Psoas muscle (tissue), 8 donors: ENCODE measurements around the gene DRAXIN. TPM values are rescaled to one million over a fixed set of nuclear protein-coding genes. Genes with fewer than 3 reads are reported as not detected.

Source experiments
- ATAC-seq, 4 donors: fragments of 200-7000 bp; cut with Tn5 transposase; one replicate each; pipeline ENCODE4 v1.9.1; 2020; ENCODE audit warnings: moderate library complexity in 3 of 4, mild to moderate bottlenecking in 2 of 4
- DNase-seq, 2 donors: peaks; one replicate each; pipeline ENCODE4 v3.0.0-alpha.2; 2020
- H3K27ac ChIP-seq: fragments of 200-600 bp; one replicate; pipeline ENCODE4 v1.8.0; 2022
- H3K27me3 ChIP-seq, 3 donors: fragments of 200-600 bp in 1 of 3; one replicate each; pipeline versions ENCODE4 v1.6.1 to v1.8.0; 2013 to 2022; ENCODE audit warnings: low read length in 2 of 3, mild to moderate bottlenecking in 2 of 3, moderate library complexity in 1 of 3; ENCODE audit not compliant: insufficient read depth in 3 of 3
- H3K36me3 ChIP-seq, 2 donors: fragments of 200-600 bp in 1 of 2; one replicate each; pipeline versions ENCODE4 v1.6.1 to v1.8.0; 2013 to 2022; ENCODE audit warnings: low read depth in 1 of 2, mild to moderate bottlenecking in 1 of 2, moderate library complexity in 1 of 2; ENCODE audit not compliant: insufficient read depth in 1 of 2
- H3K4me1 ChIP-seq: fragments of 200-600 bp; one replicate; pipeline ENCODE4 v1.8.0; 2022
- H3K4me3 ChIP-seq: fragments of 200-600 bp; one replicate; pipeline ENCODE4 v1.8.0; 2022; ENCODE audit warnings: mild to moderate bottlenecking
- H3K9me3 ChIP-seq: fragments of 200-600 bp; one replicate; pipeline ENCODE4 v1.8.0; 2022
- WGBS, 3 donors: extraction: QIAGEN DNeasy Blood & Tissue Kit; methylation state at CpG; one replicate each; pipeline versions ENCODE4 v1.1.6 to v1.1.7; 2013; 5-methylcytosine and 5-hydroxymethylcytosine counted together
- intact Hi-C, 2 donors: fragments of 100-400 bp; cut with DNase I; formaldehyde crosslinking; loops; one replicate each; pipeline versions ENCODE4 v1.11.0 to v1.14.2; 2022
- polyA plus RNA-seq, 3 donors: library from polyadenylated mRNA; stranded (reverse); fragments of 200-250 nt; gene quantifications; one replicate each; pipeline ENCODE4 v1.2.3, GENCODE V29; 2013
- total RNA-seq, 4 donors: library from RNA; stranded (reverse); fragmentation: NEBNext Ultra II Directional in 2 of 4; extraction: Animal tissue kit (Norgen Biotek cat#: 25700) in 2 of 4; gene quantifications; one replicate each; pipeline versions ENCODE4 v1.2.1 to v1.2.4, GENCODE V29; 2021 to 2023
- TF ChIP-seq, protein P1 (sequence below): fragments of 200-600 bp; IDR thresholded peaks from one replicate; pipeline ENCODE4 v1.8.0; 2022; ENCODE audit warnings: antibody characterized with exemption
- donor health status: healthy with polysubstance abuse.
- donor health status: DM: no; HTN: no; CAD: no; lungs with moderate emphysema.
- donor health status: Bipolar disorder and iron deficiency.
- donor health status: healthy.
- donor health status: DM: yes; HTN: yes; CAD: no.
- donor health status: DM: no; HTN: no; CAD: no.
- donor health status: DM: no; HTN: no; CAD: no.
- donor health status: DM: yes; HTN: yes; CAD: no.

DRAXIN gene
- total and polyA plus RNA-seq, 7 donors = 0.01 to 0.65 (median 0.04) TPM; not detected in 4

GRCh38 chr1:11764115-11764514, 72.6 kb downstream of the DRAXIN start:
- H3K36me3 ChIP-seq = no peaks in the 10 kb centered on the region
- H3K4me3 ChIP-seq = no peak overlapping the region
- 82 to 97% (median 92%) methylated on average over 3 of the region's 3 CpGs for WGBS, 3 donors
- H3K4me1 ChIP-seq = no peaks in the 10 kb centered on the region
- intact Hi-C loops = no loop called here
- DNase-seq (no peak), ATAC-seq (no peak)
- no peaks in the 10 kb centered on the region for H3K9me3 ChIP-seq
- H3K27me3 ChIP-seq = peaks cover 0 to 20% (median 3%) of the 10 kb centered on the region in 3 donors
- H3K27ac ChIP-seq = no peak overlapping the region
- TF ChIP-seq, protein P1, sequence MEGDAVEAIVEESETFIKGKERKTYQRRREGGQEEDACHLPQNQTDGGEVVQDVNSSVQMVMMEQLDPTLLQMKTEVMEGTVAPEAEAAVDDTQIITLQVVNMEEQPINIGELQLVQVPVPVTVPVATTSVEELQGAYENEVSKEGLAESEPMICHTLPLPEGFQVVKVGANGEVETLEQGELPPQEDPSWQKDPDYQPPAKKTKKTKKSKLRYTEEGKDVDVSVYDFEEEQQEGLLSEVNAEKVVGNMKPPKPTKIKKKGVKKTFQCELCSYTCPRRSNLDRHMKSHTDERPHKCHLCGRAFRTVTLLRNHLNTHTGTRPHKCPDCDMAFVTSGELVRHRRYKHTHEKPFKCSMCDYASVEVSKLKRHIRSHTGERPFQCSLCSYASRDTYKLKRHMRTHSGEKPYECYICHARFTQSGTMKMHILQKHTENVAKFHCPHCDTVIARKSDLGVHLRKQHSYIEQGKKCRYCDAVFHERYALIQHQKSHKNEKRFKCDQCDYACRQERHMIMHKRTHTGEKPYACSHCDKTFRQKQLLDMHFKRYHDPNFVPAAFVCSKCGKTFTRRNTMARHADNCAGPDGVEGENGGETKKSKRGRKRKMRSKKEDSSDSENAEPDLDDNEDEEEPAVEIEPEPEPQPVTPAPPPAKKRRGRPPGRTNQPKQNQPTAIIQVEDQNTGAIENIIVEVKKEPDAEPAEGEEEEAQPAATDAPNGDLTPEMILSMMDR = no peak

DNA sequence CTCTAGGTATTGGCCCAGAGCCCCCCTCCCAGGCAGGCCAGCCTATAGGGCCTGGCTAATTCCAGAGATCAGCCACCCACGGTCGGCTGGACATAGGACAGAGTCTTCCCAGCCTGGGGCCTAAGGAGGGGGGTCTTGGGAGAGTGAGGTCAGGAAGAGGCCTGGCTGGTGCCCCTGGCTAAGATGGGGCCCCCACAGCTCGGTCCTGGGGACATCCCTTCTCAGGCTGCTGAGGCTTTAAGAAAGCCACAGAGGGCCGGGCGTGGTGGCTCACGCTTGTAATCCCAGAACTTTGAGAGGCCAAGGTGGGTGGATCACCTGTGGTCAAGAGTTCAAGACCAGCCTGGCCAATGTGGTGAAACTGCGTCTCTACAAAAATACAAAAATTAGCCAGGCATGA, 73.0 kb downstream of the DRAXIN start:
- no peaks in the 10 kb centered on the region for H3K36me3 ChIP-seq
- no peak for DNase-seq
- no peak overlapping the region for H3K4me3 ChIP-seq
- peaks cover 0 to 20% (median 3%) of the 10 kb centered on the region in 3 donors for H3K27me3 ChIP-seq
- H3K4me1 ChIP-seq = no peaks in the 10 kb centered on the region
- no peaks in the 10 kb centered on the region for H3K9me3 ChIP-seq
- intact Hi-C loops = no loop called here
- no peak for ATAC-seq
- TF ChIP-seq, protein P1 = no peak
- 78 to 79% (median 78%) methylated on average over 7 of the region's 7 CpGs for WGBS, 3 donors
- no peak overlapping the region for H3K27ac ChIP-seq

DNA sequence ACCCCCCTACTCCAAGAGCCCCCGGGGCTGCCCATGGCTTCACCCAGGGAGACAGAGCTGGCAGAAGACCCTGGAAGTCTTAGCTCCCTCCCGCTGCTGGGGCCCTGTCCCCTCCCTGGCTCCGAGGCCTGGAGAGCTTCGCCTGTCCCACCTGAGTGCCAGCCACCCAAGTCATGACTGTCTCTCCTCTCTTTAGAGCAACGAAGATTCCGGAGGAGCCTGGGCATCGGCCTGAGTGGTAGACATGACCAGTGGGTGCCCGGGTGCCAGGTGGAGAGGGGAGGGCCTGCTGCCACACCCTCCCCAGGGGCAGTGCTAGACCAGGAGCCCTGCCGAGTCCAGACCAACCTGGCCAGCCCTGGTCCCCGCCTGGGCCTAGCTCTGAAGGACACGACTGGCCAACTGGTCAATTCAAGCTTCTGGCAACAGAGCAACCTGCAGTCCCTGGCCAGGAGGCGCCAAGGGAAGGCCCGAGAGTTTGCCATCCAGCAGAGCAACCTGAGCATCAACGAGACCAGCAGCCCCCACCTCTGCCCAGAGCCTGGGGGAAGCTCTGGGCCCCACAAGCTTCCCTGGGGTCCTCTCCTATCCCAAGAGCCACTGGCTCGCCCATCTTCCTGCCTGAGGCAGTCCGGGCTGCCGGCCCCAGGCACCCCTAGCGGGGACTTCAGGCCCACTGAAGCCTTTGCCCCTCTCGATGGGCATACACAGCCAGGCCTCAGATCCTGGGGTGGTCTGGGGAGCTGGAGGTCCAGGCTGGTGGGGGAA, 74.3 kb downstream of the DRAXIN start:
- H3K27ac ChIP-seq = no peak overlapping the region
- no peaks in the 10 kb centered on the region for H3K4me1 ChIP-seq
- 73 to 82% (median 73%) methylated on average over 19 of the region's 19 CpGs for WGBS, 3 donors
- intact Hi-C loops = no loop called here
- H3K27me3 ChIP-seq = peaks cover 0 to 20% (median 3%) of the 10 kb centered on the region in 3 donors
- H3K9me3 ChIP-seq = no peaks in the 10 kb centered on the region
- no peak overlapping the region for H3K4me3 ChIP-seq
- no peaks in the 10 kb centered on the region for H3K36me3 ChIP-seq
- TF ChIP-seq, protein P1 = no peak
- no peak for ATAC-seq
- DNase-seq = no peak

DNA sequence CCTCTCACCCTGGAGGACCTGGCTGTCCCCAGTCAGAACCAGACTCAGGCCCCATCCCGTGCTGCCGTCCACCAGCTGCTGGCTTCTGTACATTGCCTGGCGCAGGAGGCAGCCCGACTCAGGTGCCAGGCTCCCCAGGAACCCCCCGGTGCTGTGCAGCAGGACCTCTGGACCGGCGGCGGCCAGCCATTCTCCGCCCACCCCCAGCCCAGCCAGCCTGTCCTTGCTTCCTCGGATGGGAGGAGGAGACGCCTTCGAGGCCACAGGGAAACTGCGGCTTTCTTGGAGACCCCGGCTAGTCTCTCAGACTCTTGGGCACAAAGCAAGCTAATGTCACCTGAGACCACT, 74.9 kb downstream of the DRAXIN start:
- TF ChIP-seq, protein P1 = no peak
- 77 to 90% (median 82%) methylated on average over 13 to 14 of the region's 14 CpGs for WGBS, 3 donors
- H3K27ac ChIP-seq = no peak overlapping the region

More for the DNA sequence above, 74.9 kb downstream of the DRAXIN start:
- H3K36me3 ChIP-seq = no peaks in the 10 kb centered on the region
- no peak for DNase-seq
- intact Hi-C loops = no loop called here
- peaks cover 0 to 17% (median 2%) of the 10 kb centered on the region in 3 donors for H3K27me3 ChIP-seq
- no peaks in the 10 kb centered on the region for H3K4me1 ChIP-seq
- no peak overlapping the region for H3K4me3 ChIP-seq
- no peak for ATAC-seq
- no peaks in the 10 kb centered on the region for H3K9me3 ChIP-seq
